Muscle of back (tissue), 13 donors: ENCODE measurements around the gene NTNG2. TPM values are rescaled to one million over a fixed set of nuclear protein-coding genes. Genes with fewer than 3 reads are reported as not detected.
A peak's percentile ranks its signal among the peaks of the same experiment; 100 is the strongest.
"Not testable (repeated sequence)": the region's sequence is repeated elsewhere in the genome, so short reads cannot be mapped to it uniquely, and the experiment has no call there.

ENCODE experiments used
- DNase-seq, 3 donors: peaks; one replicate each; pipeline versions ENCODE4 v3.0.0 to v3.0.0-alpha.2; 2013
- long read RNA-seq, 9 donors: transcript quantifications; one replicate each; lab custom pipeline, GENCODE V29; 2026
- polyA plus RNA-seq, 10 donors: library from polyadenylated mRNA; unstranded; fragments of 120-200 nt; gene quantifications; one replicate each; pipeline ENCODE4 v1.2.1, GENCODE V29; 2013; ENCODE audit not compliant: insufficient read length in 10 of 10

The NTNG2 gene, protein sequence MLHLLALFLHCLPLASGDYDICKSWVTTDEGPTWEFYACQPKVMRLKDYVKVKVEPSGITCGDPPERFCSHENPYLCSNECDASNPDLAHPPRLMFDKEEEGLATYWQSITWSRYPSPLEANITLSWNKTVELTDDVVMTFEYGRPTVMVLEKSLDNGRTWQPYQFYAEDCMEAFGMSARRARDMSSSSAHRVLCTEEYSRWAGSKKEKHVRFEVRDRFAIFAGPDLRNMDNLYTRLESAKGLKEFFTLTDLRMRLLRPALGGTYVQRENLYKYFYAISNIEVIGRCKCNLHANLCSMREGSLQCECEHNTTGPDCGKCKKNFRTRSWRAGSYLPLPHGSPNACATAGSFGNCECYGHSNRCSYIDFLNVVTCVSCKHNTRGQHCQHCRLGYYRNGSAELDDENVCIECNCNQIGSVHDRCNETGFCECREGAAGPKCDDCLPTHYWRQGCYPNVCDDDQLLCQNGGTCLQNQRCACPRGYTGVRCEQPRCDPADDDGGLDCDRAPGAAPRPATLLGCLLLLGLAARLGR
- polyA plus RNA-seq = 1 to 10 TPM in 1 of 10 donors, under 1 TPM in 9; 0.14 to 1.7 (median 0.43) TPM
- long read RNA-seq, donor 1 = 0 reads
- long read RNA-seq, donor 2 = 0 reads
- long read RNA-seq, donor 3 = 0 reads
- long read RNA-seq, donor 4, partial matches to known transcripts = 0 of 1 reads
- long read RNA-seq, donor 4, other reads (novel, unspliced or antisense) = 0 of 1 reads
- long read RNA-seq, donor 5 = 0 reads
- long read RNA-seq, donor 6 = 0 reads
- long read RNA-seq, donor 7 = 0 reads
- long read RNA-seq, donor 8 = 0 reads
- long read RNA-seq, donor 9 = 0 reads

DNA sequence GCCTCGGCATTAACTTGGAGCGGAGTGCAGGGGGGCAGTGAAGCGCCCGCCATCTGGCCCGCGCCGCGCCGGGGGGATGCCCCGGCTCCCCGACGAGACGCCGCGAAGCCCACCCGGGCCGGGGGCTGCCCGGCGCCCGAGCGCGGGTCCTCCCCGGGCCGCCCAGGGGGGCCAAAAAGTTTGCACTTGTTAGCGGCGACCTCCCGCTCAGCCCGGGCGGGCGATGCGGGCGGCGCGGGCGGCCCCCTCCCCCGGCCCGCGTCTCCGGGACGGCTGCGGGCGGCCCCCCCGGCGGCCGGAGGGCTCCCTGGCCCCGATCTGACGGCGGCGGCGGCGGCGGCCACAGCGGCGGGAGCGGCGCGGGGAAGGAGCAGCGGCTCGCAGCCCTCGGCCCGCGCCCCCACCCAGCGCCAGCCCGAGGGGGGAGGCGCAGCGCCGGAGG, at the start of gene NTNG2:
Gene NTNG2, plus strand, starts transcription at position 316 of the 442 bp plus-strand sequence. CDS start 4,774 bp downstream, outside the sequence.
- DNase-seq = no peak

GRCh38 chr9:132114102-132114707, 47.7 kb upstream of the NTNG2 start:
- DNase-seq = peak; percentile 49 to 83 (median 77)

DNA sequence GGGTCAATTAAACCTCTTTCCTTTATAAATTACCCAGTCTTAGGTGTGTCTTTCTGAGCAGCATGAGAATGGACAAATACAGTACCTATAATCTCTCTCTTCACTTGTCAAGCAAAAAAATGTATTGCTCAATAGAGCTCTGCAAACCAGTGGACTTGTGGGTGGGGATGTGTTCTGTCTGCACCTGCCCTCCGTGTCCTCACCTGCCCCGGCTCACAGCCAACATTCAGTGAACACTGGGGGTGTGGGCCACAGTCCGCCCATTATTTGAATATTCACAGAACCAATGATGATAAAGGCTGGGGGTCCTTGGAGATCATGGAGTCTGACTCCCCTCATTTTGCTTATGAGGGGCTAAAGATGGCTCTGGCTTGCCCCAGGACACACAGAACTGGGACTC, 45.3 kb upstream of the NTNG2 start:
- DNase-seq = no peak

GRCh38 chr9:132117694-132118093, 44.2 kb upstream of the NTNG2 start:
- no peak for DNase-seq

- no peak for DNase-seq
Observed at GRCh38 chr9:132121021-132121420, 40.8 kb upstream of the NTNG2 start.

- DNase-seq = no peak
Observed at GRCh38 chr9:132124800-132125199, 37.1 kb upstream of the NTNG2 start.

- DNase-seq = no peak
Observed at GRCh38 chr9:132125361-132125760, 36.5 kb upstream of the NTNG2 start.

- no peak for DNase-seq
Observed at GRCh38 chr9:132125944-132126679, 35.7 kb upstream of the NTNG2 start.

GRCh38 chr9:132126680-132127236, 35.1 kb upstream of the NTNG2 start:
- no peak for DNase-seq

GRCh38 chr9:132127888-132128534, 33.8 kb upstream of the NTNG2 start:
- DNase-seq = no peak

DNA sequence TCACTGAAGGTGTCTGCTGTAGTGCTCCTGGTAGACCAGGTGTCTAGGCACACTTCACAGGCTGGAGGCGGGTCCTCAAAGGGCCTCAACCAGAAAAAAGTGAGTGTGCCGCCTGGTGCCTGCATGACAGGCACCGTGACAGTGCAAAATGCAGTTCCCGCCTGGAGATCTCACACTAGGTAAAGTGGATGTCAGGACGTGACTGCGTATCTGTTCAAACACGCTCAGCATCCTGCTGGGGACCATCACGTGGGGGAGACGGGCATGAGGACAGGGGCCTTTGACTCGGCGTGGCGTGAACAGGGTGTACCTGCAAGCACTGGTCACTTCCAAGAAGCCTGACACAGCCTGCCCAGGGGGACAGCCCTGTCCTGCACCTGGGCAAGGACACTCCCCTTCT, 32.3 kb upstream of the NTNG2 start:
- no peak for DNase-seq

GRCh38 chr9:132134085-132134484, 27.8 kb upstream of the NTNG2 start:
- not testable (repeated sequence) for DNase-seq

- no peak for DNase-seq
Observed at GRCh38 chr9:132135456-132135855, 26.4 kb upstream of the NTNG2 start.

GRCh38 chr9:132136151-132136780, 25.6 kb upstream of the NTNG2 start:
- no peak for DNase-seq

- no peak for DNase-seq
Observed at GRCh38 chr9:132141344-132141947, 20.4 kb upstream of the NTNG2 start.

- no peak for DNase-seq
Observed at GRCh38 chr9:132141948-132142594, 19.8 kb upstream of the NTNG2 start.

DNA sequence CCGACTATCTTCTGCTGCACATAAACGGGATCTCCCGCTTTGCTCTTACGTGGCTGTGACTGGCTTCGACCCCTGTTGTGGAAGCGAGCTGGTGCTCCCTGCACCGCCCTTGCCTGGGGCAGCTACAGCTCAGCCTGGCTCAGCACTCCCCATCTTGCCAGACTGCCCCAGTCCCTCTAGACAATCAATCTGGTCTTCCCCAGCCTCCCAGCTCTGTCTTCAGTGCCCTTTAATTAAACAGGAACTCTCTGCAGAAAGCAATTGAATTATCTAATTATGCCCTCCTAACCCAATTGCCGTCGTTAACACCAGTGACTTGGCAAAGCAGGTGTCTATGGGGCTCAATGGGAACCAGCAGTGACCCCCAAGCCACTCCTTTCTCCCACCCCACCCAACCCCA, 18.9 kb upstream of the NTNG2 start:
- no peak for DNase-seq

- no peak for DNase-seq
Observed at GRCh38 chr9:132143359-132143758, 18.5 kb upstream of the NTNG2 start.

GRCh38 chr9:132144708-132145365, 17.0 kb upstream of the NTNG2 start:
- DNase-seq = no peak
